Fibroblast of lung (primary cell): ENCODE measurements around the gene TMEM11.

ENCODE experiments used
- CTCF ChIP-seq, 2 donors: IDR thresholded peaks in 1 of 2; conservative IDR thresholded peaks in 1 of 2; 1 replicate in 1 of 2; 2 replicates in 1 of 2; pipeline ENCODE4 v1.5.1; 2011 to 2012; ENCODE audit warnings: low read length in 2 of 2, control low read depth in 1 of 2, inconsistent platforms in 1 of 2, low read depth in 1 of 2, mild to moderate bottlenecking in 1 of 2
- EZH2 ChIP-seq: IDR thresholded peaks from 2 replicates; pipeline ENCODE4 v1.5.1; 2012; ENCODE audit warnings: low read length, control low read depth, mild to moderate bottlenecking; ENCODE audit errors: missing control alignments

GRCh38 chr17:21239680-21240368, 25.9 kb upstream of the TMEM11 start:
- TF ChIP-seq CTCF (conservative IDR thresholded peaks at IDR 0.05 in 1 of 2, IDR thresholded peaks at IDR 0.05 in 1 of 2; ENCODE audit: low read depth in 1 of 2, low read length in 2 of 2), result peak; percentile 43 to 50
- no peak for TF ChIP-seq EZH2
